ENCODE results near the gene RNF183.

GRCh38 chr9:113269355-113269754 lies 33.8 kb downstream of the RNF183 start:
- TF ChIP-seq, protein P1, sequence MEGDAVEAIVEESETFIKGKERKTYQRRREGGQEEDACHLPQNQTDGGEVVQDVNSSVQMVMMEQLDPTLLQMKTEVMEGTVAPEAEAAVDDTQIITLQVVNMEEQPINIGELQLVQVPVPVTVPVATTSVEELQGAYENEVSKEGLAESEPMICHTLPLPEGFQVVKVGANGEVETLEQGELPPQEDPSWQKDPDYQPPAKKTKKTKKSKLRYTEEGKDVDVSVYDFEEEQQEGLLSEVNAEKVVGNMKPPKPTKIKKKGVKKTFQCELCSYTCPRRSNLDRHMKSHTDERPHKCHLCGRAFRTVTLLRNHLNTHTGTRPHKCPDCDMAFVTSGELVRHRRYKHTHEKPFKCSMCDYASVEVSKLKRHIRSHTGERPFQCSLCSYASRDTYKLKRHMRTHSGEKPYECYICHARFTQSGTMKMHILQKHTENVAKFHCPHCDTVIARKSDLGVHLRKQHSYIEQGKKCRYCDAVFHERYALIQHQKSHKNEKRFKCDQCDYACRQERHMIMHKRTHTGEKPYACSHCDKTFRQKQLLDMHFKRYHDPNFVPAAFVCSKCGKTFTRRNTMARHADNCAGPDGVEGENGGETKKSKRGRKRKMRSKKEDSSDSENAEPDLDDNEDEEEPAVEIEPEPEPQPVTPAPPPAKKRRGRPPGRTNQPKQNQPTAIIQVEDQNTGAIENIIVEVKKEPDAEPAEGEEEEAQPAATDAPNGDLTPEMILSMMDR (IDR thresholded peaks at IDR 0.05 in 8 of 11, conservative IDR thresholded peaks at IDR 0.05 in 3 of 11) = no peak
- TF ChIP-seq POLR2A (IDR thresholded peaks at IDR 0.05) (no peak), POLR2AphosphoS5 (IDR thresholded peaks at IDR 0.05) (no peak)

Measured in spleen (tissue), 7 donors.